Measurements from ENCODE around the gene MACROD2. TPM values are rescaled to one million over a fixed set of nuclear protein-coding genes. Genes with fewer than 3 reads are reported as not detected.

The MACROD2 gene
- total RNA-seq, 1 experiment from 2014 or later: 1.6 TPM

- no peak overlapping the region for H3K9ac ChIP-seq (ENCODE audit: extremely low read depth, insufficient read length, low read length)
- Mint-ChIP-seq H3K9me3 (no peaks in the 10 kb centered on the region), H3K27ac (peak overlapping the region in 1 of 3 experiments; percentile 32; a peak in 2 of 7 replicates), H3K27me3 (ENCODE audit: low read depth) (no peaks in the 10 kb centered on the region), H3K36me3 (ENCODE audit: insufficient read depth in 1 of 3, low read depth in 3 of 3) (no peaks in the 10 kb centered on the region), H3K4me3 (no peak overlapping the region), H3K4me1 (peaks cover 40 to 41% of the 10 kb centered on the region in 2 experiments)
- H2AFZ ChIP-seq (ENCODE audit: low read length): no peak overlapping the region
- H3K79me1 ChIP-seq (ENCODE audit: insufficient read depth, low read depth, low read length, poor library complexity, severe bottlenecking): no peaks in the 10 kb centered on the region
- H2BK120ac ChIP-seq (ENCODE audit: low read depth, low read length, poor library complexity, severe bottlenecking): no peak overlapping the region
- H3K14ac ChIP-seq (ENCODE audit: insufficient read depth, low read length): no peak overlapping the region
- no peaks in the 10 kb centered on the region for H3K9me3 ChIP-seq (ENCODE audit: control insufficient read depth, low read depth, low read length)
- H3K4me2 ChIP-seq (ENCODE audit: insufficient read depth, insufficient read length, low read length): no peak overlapping the region
- no peak overlapping the region for H3K4ac ChIP-seq (ENCODE audit: low read depth, low read length)
- no peak for DNase-seq
- H4K20me1 ChIP-seq (ENCODE audit: control insufficient read depth, insufficient read depth, insufficient read length): no peaks in the 10 kb centered on the region
- H2BK5ac ChIP-seq (ENCODE audit: insufficient read length, low read length): no peak overlapping the region
- no peak overlapping the region for H4K5ac ChIP-seq (ENCODE audit: insufficient read length, low read depth, low read length)
- H2BK12ac ChIP-seq (ENCODE audit: insufficient read length, low read depth, low read length): no peak overlapping the region
- no peaks in the 10 kb centered on the region for H3K27me3 ChIP-seq (ENCODE audit: insufficient read depth, low read length)
- no peak overlapping the region for H2BK20ac ChIP-seq (ENCODE audit: low read depth, low read length, poor library complexity, severe bottlenecking)
- H2BK15ac ChIP-seq (ENCODE audit: low read depth, low read length): no peak overlapping the region
- H3K79me2 ChIP-seq (ENCODE audit: insufficient read depth, low read length): no peaks in the 10 kb centered on the region
- peaks cover 3% of the 10 kb centered on the region for H3K23me2 ChIP-seq (ENCODE audit: insufficient read length, low read depth, low read length, poor library complexity, severe bottlenecking)
- WGBS (ENCODE audit: extremely low coverage, insufficient read length, low lambda C conversion rate): no CpG with 5 or more reads among the region's 5 CpGs
- no peaks in the 10 kb centered on the region for H3K4me1 ChIP-seq (ENCODE audit: insufficient read depth, low read length)
- H3K27ac ChIP-seq (ENCODE audit: insufficient read length, low read depth, low read length): no peak overlapping the region
- no peak overlapping the region for H4K91ac ChIP-seq (ENCODE audit: insufficient read length, low read depth, low read length)
- TF ChIP-seq CTCF (conservative IDR thresholded peaks at IDR 0.05): no peak
- no peak overlapping the region for H3K56ac ChIP-seq (ENCODE audit: insufficient read length, low read depth, low read length)
- no peak overlapping the region for H4K8ac ChIP-seq (replicated peaks; ENCODE audit: insufficient read length, low read depth, low read length)
- no peak overlapping the region for H3K23ac ChIP-seq (ENCODE audit: insufficient read length, low read depth, low read length)
- H3T11ph ChIP-seq (ENCODE audit: low read length): no peak overlapping the region
- no peak overlapping the region for H3K18ac ChIP-seq (ENCODE audit: insufficient read length, low read depth, low read length)
- H2AK5ac ChIP-seq (ENCODE audit: insufficient read length, low read length): no peak overlapping the region
These were observed 927.4 kb downstream of the MACROD2 start for GRCh38 chr20:14922503-14923267.

Measured in H9 (cell line).